WTC11 (cell line): ENCODE measurements around the gene NQO2. TPM values are rescaled to one million over a fixed set of nuclear protein-coding genes. Genes with fewer than 3 reads are reported as not detected.
A peak's percentile ranks its signal among the peaks of the same experiment; 100 is the strongest.

Source experiments
- AR ChIP-seq: fragments of 250-450 bp; sonication (Bioruptor Pico); IDR thresholded peaks from 2 replicates; pipeline ENCODE4 v1.9.0; 2021; ENCODE audit warnings: mild to moderate bottlenecking
- ATF2 ChIP-seq: sonication (generic); formaldehyde crosslinking; IDR thresholded peaks from 2 replicates; pipeline ENCODE4 v1.8.1; 2022; ENCODE audit warnings: low read depth, missing genetic modification reagents, borderline replicate concordance
- CTCF ChIP-seq: fragments of 200-600 bp; IDR thresholded peaks from 2 replicates; pipeline ENCODE4 v1.8.0; 2022; ENCODE audit warnings: antibody characterized with exemption
- E2F5 ChIP-seq: sonication (generic); formaldehyde crosslinking; IDR thresholded peaks from 2 replicates; pipeline ENCODE4 v1.8.1; 2022; ENCODE audit warnings: mild to moderate bottlenecking, moderate library complexity, missing genetic modification reagents
- GABPB1 ChIP-seq: sonication (generic); formaldehyde crosslinking; IDR thresholded peaks from 2 replicates; pipeline ENCODE4 v1.8.1; 2023; ENCODE audit warnings: mild to moderate bottlenecking, missing genetic modification reagents
- MLX ChIP-seq: sonication (generic); formaldehyde crosslinking; IDR thresholded peaks from 2 replicates; pipeline ENCODE4 v1.8.1; 2023; ENCODE audit warnings: mild to moderate bottlenecking, missing genetic modification reagents, moderate library complexity
- NFATC4 ChIP-seq: fragments of 250-450 bp; sonication (Bioruptor Pico); IDR thresholded peaks from 2 replicates; pipeline ENCODE4 v1.9.0; 2021; ENCODE audit warnings: mild to moderate bottlenecking
- NFE2L1 ChIP-seq: sonication (generic); formaldehyde crosslinking; IDR thresholded peaks from 2 replicates; pipeline ENCODE4 v1.8.1; 2023; ENCODE audit warnings: missing genetic modification reagents
- SMAD4 ChIP-seq: sonication (generic); formaldehyde crosslinking; IDR thresholded peaks from 2 replicates; pipeline ENCODE4 v1.8.0; 2022; ENCODE audit warnings: mild to moderate bottlenecking, missing genetic modification reagents
- TEAD1 ChIP-seq: sonication (generic); formaldehyde crosslinking; IDR thresholded peaks from 2 replicates; pipeline ENCODE4 v1.8.0; 2022; ENCODE audit warnings: mild to moderate bottlenecking, missing genetic modification reagents
- TEAD4 ChIP-seq: sonication (generic); formaldehyde crosslinking; IDR thresholded peaks from 2 replicates; pipeline ENCODE4 v1.8.0; 2022; ENCODE audit warnings: mild to moderate bottlenecking, missing genetic modification reagents
- ZBTB21 ChIP-seq: sonication (generic); formaldehyde crosslinking; IDR thresholded peaks from 2 replicates; pipeline ENCODE4 v1.8.1; 2023; ENCODE audit warnings: mild to moderate bottlenecking, missing genetic modification reagents, borderline replicate concordance
- ZNF121 ChIP-seq: sonication (generic); formaldehyde crosslinking; IDR thresholded peaks from 2 replicates; pipeline ENCODE4 v1.8.0; 2023; ENCODE audit warnings: missing genetic modification reagents
- ZNF232 ChIP-seq: sonication (generic); formaldehyde crosslinking; IDR thresholded peaks from 2 replicates; pipeline ENCODE4 v1.8.0; 2022; ENCODE audit warnings: mild to moderate bottlenecking, missing genetic modification reagents
- ZNF281 ChIP-seq: sonication (generic); formaldehyde crosslinking; IDR thresholded peaks from 2 replicates; pipeline ENCODE4 v1.8.0; 2023; ENCODE audit warnings: mild to moderate bottlenecking, missing genetic modification reagents
- ZNF317 ChIP-seq: sonication (generic); formaldehyde crosslinking; IDR thresholded peaks from 2 replicates; pipeline ENCODE4 v1.8.1; 2023; ENCODE audit warnings: low read depth, mild to moderate bottlenecking, moderate library complexity, missing genetic modification reagents, borderline replicate concordance
- ZNF416 ChIP-seq: fragments of 250-450 bp; sonication (Bioruptor Pico); IDR thresholded peaks from 2 replicates; pipeline ENCODE4 v1.9.0; 2021; ENCODE audit warnings: mild to moderate bottlenecking, inconsistent platforms
- ZNF423 ChIP-seq: fragments of 250-450 bp; sonication (Bioruptor Pico); IDR thresholded peaks from 2 replicates; pipeline ENCODE4 v2.1.2; 2022; ENCODE audit warnings: mild to moderate bottlenecking, moderate library complexity
- ZNF671 ChIP-seq: fragments of 250-450 bp; sonication (Bioruptor Pico); IDR thresholded peaks from 2 replicates; pipeline ENCODE4 v1.8.0; 2021; ENCODE audit warnings: mild to moderate bottlenecking
- total RNA-seq: library from RNA; stranded (reverse); gene quantifications from 3 replicates; pipeline ENCODE4 v1.2.3, GENCODE V29; 2021

NQO2 gene
- total RNA-seq, 1 experiment from 2014 or later, result 119 TPM

- TF ChIP-seq AR (CRISPR knock-in tag) (no peak), GABPB1 (CRISPR knock-in tag) (peak; percentile 46; the same call in 1 of the 2 replicates), TEAD1 (CRISPR knock-in tag) (peak; percentile 61; the same call in 1 of the 2 replicates), ZNF416 (CRISPR knock-in tag) (0 out of 2 replicates have a peak, but pooled peaks have one; percentile 62), ZNF232 (CRISPR knock-in tag) (peak; percentile 76; the same call in 1 of the 2 replicates), TEAD4 (no peak), ZBTB21 (CRISPR knock-in tag) (no peak), ATF2 (CRISPR knock-in tag) (no peak), NFE2L1 (CRISPR knock-in tag) (0 out of 2 replicates have a peak, but pooled peaks have one; percentile 40), ZNF281 (CRISPR knock-in tag) (no peak), ZNF317 (no peak), ZNF423 (no peak), MLX (no peak), E2F5 (CRISPR knock-in tag) (no peak), ZNF671 (CRISPR knock-in tag) (no peak), NFATC4 (CRISPR knock-in tag) (no peak), ZNF121 (no peak), SMAD4 (CRISPR knock-in tag) (no peak), CTCF (peak; percentile 96)
Observed at GRCh38 chr6:2952557-2953095, 47.1 kb upstream of the NQO2 start (continued).
